H1 (cell line): ENCODE measurements around the gene DENND2A. TPM values are rescaled to one million over a fixed set of nuclear protein-coding genes. Genes with fewer than 3 reads are reported as not detected.

ENCODE experiments used
- CTCF ChIA-PET: fragments of 300-600 bp; sonication (Branson Sonifier 250); formaldehyde crosslinking; loops from one replicate; lab custom pipeline; 2021; ENCODE audit not compliant: partially characterized antibody; lab: Charles Lee
- POLR2A ChIA-PET: fragments of 300-600 bp; sonication (Branson Sonifier 250); formaldehyde crosslinking; loops from one replicate; lab custom pipeline; 2021; ENCODE audit warnings: inconsistent platforms; ENCODE audit not compliant: partially characterized antibody; lab: Charles Lee
- DNase-seq, 2 experiments: peaks; one replicate each; pipeline versions ENCODE4 v3.0.0 to v3.0.0-alpha.2; 2010 to 2022; ENCODE audit warnings: low spot score in 2 of 2, low read depth in 1 of 2, mixed read lengths in 1 of 2
- FAIRE-seq: peaks from 2 replicates; lab custom pipeline; 2011; peaks lifted over from hg19 to GRCh38; lab: Jason Lieb, UNC
- H2AFZ ChIP-seq: 2 replicates; pipeline ENCODE4 v1.8.1; 2012; ENCODE audit warnings: low read length, inconsistent platforms
- H2AK5ac ChIP-seq: 2 replicates; pipeline ENCODE4 v1.6.1; 2013; ENCODE audit warnings: low read depth, low read length
- H2BK120ac ChIP-seq: replicated peaks from 2 replicates; pipeline ENCODE3; 2013; ENCODE audit warnings: low read depth, low read length, inconsistent platforms
- H2BK12ac ChIP-seq: 2 replicates; pipeline ENCODE4 v1.6.1; 2013; ENCODE audit warnings: low read depth, low read length
- H2BK15ac ChIP-seq: 2 replicates; pipeline ENCODE4 v1.6.1; 2013; ENCODE audit warnings: low read length
- H2BK20ac ChIP-seq: 2 replicates; pipeline ENCODE4 v1.6.1; 2013; ENCODE audit warnings: low read length
- H2BK5ac ChIP-seq: 2 replicates; pipeline ENCODE4 v1.6.1; 2013; ENCODE audit warnings: low read depth, low read length
- H3K14ac ChIP-seq: 2 replicates; pipeline ENCODE4 v1.6.1; 2013; ENCODE audit warnings: inconsistent platforms; ENCODE audit not compliant: insufficient read length
- H3K18ac ChIP-seq: 2 replicates; pipeline ENCODE4 v1.6.1; 2013; ENCODE audit warnings: low read length; ENCODE audit errors: extremely low read depth
- H3K23ac ChIP-seq: 2 replicates; pipeline ENCODE4 v1.6.1; 2013; ENCODE audit warnings: inconsistent platforms; ENCODE audit not compliant: insufficient read length
- H3K23me2 ChIP-seq: 2 replicates; pipeline ENCODE4 v1.6.1; 2013; ENCODE audit warnings: low read depth, low read length
- H3K27ac ChIP-seq: 2 replicates; pipeline ENCODE4 v1.6.1; 2011; ENCODE audit warnings: low read depth, low read length, inconsistent platforms
- H3K27me3 ChIP-seq, 4 experiments: replicated peaks in 1 of 4; 1 replicate in 1 of 4; 2 replicates in 3 of 4; pipeline versions ENCODE4 v1.6.1 to v1.8.1; 2011 to 2013; ENCODE audit warnings: low read length in 3 of 4, mild to moderate bottlenecking in 3 of 4, inconsistent platforms in 2 of 4, mixed read lengths in 2 of 4, moderate library complexity in 1 of 4; ENCODE audit not compliant: control insufficient read depth in 3 of 4, insufficient read depth in 3 of 4; ENCODE audit errors: extremely low read depth in 1 of 4
- H3K36me3 ChIP-seq, 4 experiments: 2 replicates each; pipeline versions ENCODE4 v1.6.1 to v1.8.1; 2011 to 2013; ENCODE audit warnings: mild to moderate bottlenecking in 4 of 4, low read length in 3 of 4, moderate library complexity in 2 of 4, control low read depth in 1 of 4, inconsistent platforms in 1 of 4; ENCODE audit not compliant: insufficient read depth in 4 of 4, control insufficient read depth in 2 of 4
- H3K4ac ChIP-seq: replicated peaks from 2 replicates; pipeline ENCODE3; 2013; ENCODE audit warnings: low read length, low read depth, mixed read lengths, inconsistent platforms; ENCODE audit not compliant: insufficient read length
- H3K4me1 ChIP-seq, 4 experiments: replicated peaks in 1 of 4; 1 replicate in 1 of 4; 2 replicates in 3 of 4; pipeline versions ENCODE4 v1.6.1 to v1.8.1; 2011 to 2013; ENCODE audit warnings: low read length in 3 of 4, inconsistent platforms in 2 of 4, mixed read lengths in 1 of 4; ENCODE audit not compliant: insufficient read depth in 4 of 4, control insufficient read depth in 3 of 4
- H3K4me2 ChIP-seq, 2 experiments: 2 replicates each; pipeline versions ENCODE4 v1.6.1 to v1.8.1; 2011 to 2013; ENCODE audit warnings: low read depth in 2 of 2, low read length in 2 of 2, control low read depth in 1 of 2, inconsistent platforms in 1 of 2, mild to moderate bottlenecking in 1 of 2; ENCODE audit not compliant: insufficient read depth in 1 of 2
- H3K4me3 ChIP-seq, 4 experiments: fragments of 200-600, 300-600 bp in 1 of 4; sonication (generic), shearing (Covaris generic), sonication (Bioruptor Twin) in 1 of 4; 2 replicates each; pipeline versions ENCODE4 v1.5.1 to v1.8.1; 2011 to 2016; ENCODE audit warnings: low read length in 4 of 4, low read depth in 3 of 4, control low read depth in 2 of 4, inconsistent platforms in 2 of 4, mild to moderate bottlenecking in 2 of 4, mixed read lengths in 1 of 4, moderate library complexity in 1 of 4; ENCODE audit not compliant: insufficient read depth in 2 of 4; ENCODE audit errors: extremely low read depth in 1 of 4
- H3K56ac ChIP-seq: replicated peaks from 2 replicates; pipeline ENCODE3; 2013; ENCODE audit warnings: low read depth, mild to moderate bottlenecking, mixed read lengths, low read length, inconsistent platforms; ENCODE audit not compliant: insufficient read length
- H3K79me1 ChIP-seq: 2 replicates; pipeline ENCODE4 v1.6.1; 2013; ENCODE audit warnings: low read depth, low read length, control low read depth
- H3K79me2 ChIP-seq, 2 experiments: 2 replicates each; pipeline versions ENCODE4 v1.6.1 to v1.8.1; 2012 to 2013; ENCODE audit warnings: low read length in 2 of 2, mild to moderate bottlenecking in 2 of 2, inconsistent platforms in 1 of 2; ENCODE audit not compliant: insufficient read depth in 2 of 2, control insufficient read depth in 1 of 2
- H3K9ac ChIP-seq, 4 experiments: replicated peaks in 1 of 4; 1 replicate in 1 of 4; 2 replicates in 3 of 4; pipeline versions ENCODE4 v1.6.1 to v1.8.1; 2011 to 2013; ENCODE audit warnings: low read depth in 3 of 4, low read length in 3 of 4, control low read depth in 2 of 4, mild to moderate bottlenecking in 2 of 4, moderate library complexity in 2 of 4, inconsistent platforms in 1 of 4; ENCODE audit errors: extremely low read depth in 1 of 4
- H3K9me3 ChIP-seq, 2 experiments: 2 replicates each; pipeline versions ENCODE4 v1.6.1 to v1.8.1; 2012 to 2013; ENCODE audit warnings: mild to moderate bottlenecking in 2 of 2, moderate library complexity in 2 of 2, control low read depth in 1 of 2, inconsistent platforms in 1 of 2, low read depth in 1 of 2, low read length in 1 of 2, mixed read lengths in 1 of 2; ENCODE audit not compliant: insufficient read depth in 2 of 2
- H4K20me1 ChIP-seq, 2 experiments: replicated peaks in 1 of 2; 2 replicates each; pipeline versions ENCODE3 to v1.8.1; 2011 to 2013; ENCODE audit warnings: inconsistent platforms in 2 of 2, low read length in 2 of 2, mild to moderate bottlenecking in 1 of 2; ENCODE audit not compliant: insufficient read depth in 2 of 2, control insufficient read depth in 1 of 2
- H4K5ac ChIP-seq: 2 replicates; pipeline ENCODE4 v1.6.1; 2013; ENCODE audit warnings: low read length, low read depth, mixed read lengths, inconsistent platforms; ENCODE audit not compliant: insufficient read length
- H4K8ac ChIP-seq: 2 replicates; pipeline ENCODE4 v1.8.0; 2013; ENCODE audit warnings: mild to moderate bottlenecking, moderate library complexity, low read length, inconsistent platforms; ENCODE audit not compliant: insufficient read depth; ENCODE audit errors: extremely low read depth
- H4K91ac ChIP-seq: replicated peaks from 2 replicates; pipeline ENCODE3; 2013; ENCODE audit warnings: low read length, mixed read lengths, inconsistent platforms; ENCODE audit not compliant: insufficient read length
- CREB1 ChIP-seq: IDR thresholded peaks from 2 replicates; pipeline ENCODE4 v1.6.1; 2012; ENCODE audit warnings: inconsistent platforms
- KDM1A ChIP-seq: fragments of 200-600, 300-600 bp; sonication (generic); IDR thresholded peaks from 2 replicates; pipeline ENCODE4 v1.7.1; 2016; ENCODE audit warnings: mild to moderate bottlenecking, low read length, borderline replicate concordance
- KDM5A ChIP-seq: fragments of 200-600 bp; IDR thresholded peaks from 2 replicates; pipeline ENCODE4 v1.7.1; 2012; ENCODE audit warnings: mild to moderate bottlenecking, low read length, inconsistent platforms, mixed read lengths
- POLR2A ChIP-seq, 2 experiments: IDR thresholded peaks; 1 replicate in 1 of 2; 2 replicates in 1 of 2; pipeline ENCODE4 v1.6.1; 2011; ENCODE audit warnings: low read depth in 2 of 2, low read length in 2 of 2, mild to moderate bottlenecking in 2 of 2; ENCODE audit errors: control extremely low read depth in 1 of 2
- RAD21 ChIP-seq, 2 experiments: IDR thresholded peaks in 1 of 2; conservative IDR thresholded peaks in 1 of 2; 2 replicates each; pipeline ENCODE4 v1.6.1; 2011; ENCODE audit warnings: low read depth in 2 of 2, low read length in 2 of 2, improper control_type of control experiment in 1 of 2, inconsistent platforms in 1 of 2, mild to moderate bottlenecking in 1 of 2, moderate library complexity in 1 of 2
- SAP30 ChIP-seq: fragments of 300-600 bp; sonication (generic); IDR thresholded peaks from 2 replicates; pipeline ENCODE4 v1.7.1; 2012; ENCODE audit warnings: low read length, moderate library complexity, mild to moderate bottlenecking, inconsistent platforms; ENCODE audit not compliant: insufficient read depth, insufficient replicate concordance
- SIN3A ChIP-seq, 2 experiments: IDR thresholded peaks in 1 of 2; conservative IDR thresholded peaks in 1 of 2; 2 replicates each; pipeline ENCODE4 v1.6.1; 2011 to 2012; ENCODE audit warnings: low read length in 2 of 2, improper control_type of control experiment in 1 of 2, low read depth in 1 of 2, mild to moderate bottlenecking in 1 of 2
- WGBS, 2 experiments: shearing (Covaris generic) in 1 of 2; methylation state at CpG; one replicate each; pipeline versions ENCODE4 v1.1.6 to v1.1.7; 2013 to 2015; ENCODE audit warnings: low lambda C conversion rate in 2 of 2, mixed read lengths in 2 of 2, inconsistent platforms in 1 of 2, low coverage in 1 of 2, missing lambda C conversion rate in 1 of 2; ENCODE audit not compliant: insufficient replicate concordance in 2 of 2, insufficient coverage in 1 of 2, insufficient read length in 1 of 2; ENCODE audit errors: extremely low coverage in 1 of 2, missing lambda C conversion rate in 1 of 2; 5-methylcytosine and 5-hydroxymethylcytosine counted together
- polyA plus RNA-seq, 7 experiments: library from polyadenylated mRNA; depleted of rRNA in 3 of 7; stranded (reverse) in 5 of 7; unstranded in 2 of 7; fragments of >200 nt in 5 of 7; fragments of 200-250 nt in 2 of 7; gene quantifications; 1 replicate in 5 of 7; 2 replicates in 1 of 7; 4 replicates in 1 of 7; pipeline versions ENCODE4 v1.2.1 to v1.2.3, GENCODE V29; 2011 to 2013; ENCODE audit warnings: missing spikeins in 2 of 7, mixed read lengths in 2 of 7
- total RNA-seq: library from RNA; stranded (reverse); fragmentation: NEBNext Ultra II Directional; extraction: Animal tissue kit (Norgen Biotek cat#: 25700); gene quantifications from 2 replicates; pipeline ENCODE4 v1.2.1, GENCODE V29; 2021
- TF ChIP-seq, protein P1 (sequence below): IDR thresholded peaks from 2 replicates; pipeline ENCODE4 v1.6.1; 2012; ENCODE audit warnings: low read length, inconsistent platforms
- TF ChIP-seq, protein P2 (sequence below): IDR thresholded peaks from 2 replicates; pipeline ENCODE4 v1.6.1; 2011; ENCODE audit warnings: low read depth, mild to moderate bottlenecking, low read length; ENCODE audit not compliant: insufficient read depth

The DENND2A gene
- total and polyA plus RNA-seq, 2 of the 8 experiments (the other 6 are each of a cell fraction or from before 2014, with no cell fraction given): 5.0 to 13.0 TPM

DNA sequence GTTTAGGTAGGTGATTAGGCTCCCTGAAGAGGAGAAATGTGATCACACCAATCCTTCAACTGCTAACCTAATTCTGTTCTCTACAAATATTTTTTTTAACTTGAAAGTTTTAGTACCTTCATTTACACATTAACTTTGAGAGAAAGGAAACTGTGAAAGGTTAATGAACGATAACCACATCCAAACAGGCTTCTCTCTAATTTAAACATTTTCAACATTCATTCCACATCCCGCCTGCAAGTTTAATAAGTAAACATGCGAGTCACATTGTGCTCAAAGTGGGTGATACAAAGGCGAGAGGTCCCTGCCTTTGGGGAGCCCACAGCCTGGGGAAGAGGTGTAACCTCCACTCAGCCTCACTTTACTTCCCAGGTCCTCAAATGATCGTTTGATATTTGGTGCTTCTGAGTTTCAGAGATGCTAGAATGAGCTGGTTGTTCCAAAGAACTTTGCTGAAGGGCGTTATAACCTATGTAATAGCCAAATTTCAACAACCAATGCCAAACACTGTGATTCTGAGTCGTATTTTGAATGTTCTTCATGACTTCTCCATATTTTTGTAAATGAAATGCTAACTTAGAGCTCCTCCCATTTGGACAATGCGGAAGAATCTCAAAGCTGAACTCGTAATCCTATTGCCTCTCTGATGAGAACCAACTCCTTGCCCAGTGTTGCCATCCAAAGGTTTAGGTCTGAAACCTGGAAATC is 47.5 kb downstream of the DENND2A start:
- H3K23ac ChIP-seq: no peak overlapping the region
- H3K79me2 ChIP-seq: no peaks in the 10 kb centered on the region
- 80% methylated on average over 9 of the region's 9 CpGs; no CpG with 5 or more reads in 1 of the 2 experiments for WGBS, 2 experiments
- H2BK5ac ChIP-seq: no peak overlapping the region
- no peak overlapping the region for H3K4ac ChIP-seq
- no peak for FAIRE-seq
- POLR2A ChIA-PET: interaction anchor here (1.0 kb wide), 1 partner anchor 14 kb away, joined by 3 read pairs; no protein-coding TSS in a partner anchor
- no peak overlapping the region for H3K14ac ChIP-seq
- no peak overlapping the region for H3K27ac ChIP-seq
- CTCF ChIA-PET: interaction anchor here (0.6 to 1.4 kb wide), 5 partner anchors 11 to 380 kb away, joined by 3 to 5 read pairs (median 4); no protein-coding TSS in a partner anchor
- H4K91ac ChIP-seq: no peak overlapping the region
- no peak overlapping the region for H2BK120ac ChIP-seq
- no peak overlapping the region for H3K56ac ChIP-seq
- no peak overlapping the region for H3K18ac ChIP-seq
- no peak overlapping the region for H4K5ac ChIP-seq
- no peaks in the 10 kb centered on the region for H3K79me1 ChIP-seq
- H3K4me3 ChIP-seq: no peak overlapping the region
- no peak overlapping the region for H2AK5ac ChIP-seq
- H3K9me3 ChIP-seq: no peaks in the 10 kb centered on the region
- H3K9ac ChIP-seq: no peak overlapping the region
- H3K4me1 ChIP-seq: no peaks in the 10 kb centered on the region; a peak in 1 of 7 replicates
- H2BK15ac ChIP-seq: no peak overlapping the region
- H2BK20ac ChIP-seq: no peak overlapping the region
- no peak overlapping the region for H3K4me2 ChIP-seq
- no peaks in the 10 kb centered on the region for H3K27me3 ChIP-seq
- DNase-seq: no peak
- no peaks in the 10 kb centered on the region for H4K20me1 ChIP-seq
- H2BK12ac ChIP-seq: no peak overlapping the region
- H2AFZ ChIP-seq: no peak overlapping the region
- no peak overlapping the region for H4K8ac ChIP-seq
- H3K36me3 ChIP-seq: no peaks in the 10 kb centered on the region
- no peaks in the 10 kb centered on the region for H3K23me2 ChIP-seq
- no peak for TF ChIP-seq KDM1A
- TF ChIP-seq RAD21 (IDR thresholded peaks at IDR 0.05 in 1 of 2, conservative IDR thresholded peaks at IDR 0.05 in 1 of 2; ENCODE audit: low read depth in 2 of 2, low read length in 2 of 2): no peak
- no peak for TF ChIP-seq SAP30
- TF ChIP-seq, protein P1, sequence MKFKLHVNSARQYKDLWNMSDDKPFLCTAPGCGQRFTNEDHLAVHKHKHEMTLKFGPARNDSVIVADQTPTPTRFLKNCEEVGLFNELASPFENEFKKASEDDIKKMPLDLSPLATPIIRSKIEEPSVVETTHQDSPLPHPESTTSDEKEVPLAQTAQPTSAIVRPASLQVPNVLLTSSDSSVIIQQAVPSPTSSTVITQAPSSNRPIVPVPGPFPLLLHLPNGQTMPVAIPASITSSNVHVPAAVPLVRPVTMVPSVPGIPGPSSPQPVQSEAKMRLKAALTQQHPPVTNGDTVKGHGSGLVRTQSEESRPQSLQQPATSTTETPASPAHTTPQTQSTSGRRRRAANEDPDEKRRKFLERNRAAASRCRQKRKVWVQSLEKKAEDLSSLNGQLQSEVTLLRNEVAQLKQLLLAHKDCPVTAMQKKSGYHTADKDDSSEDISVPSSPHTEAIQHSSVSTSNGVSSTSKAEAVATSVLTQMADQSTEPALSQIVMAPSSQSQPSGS: no peak
- no peak for TF ChIP-seq KDM5A
- no peak for TF ChIP-seq CREB1
- TF ChIP-seq, protein P2, sequence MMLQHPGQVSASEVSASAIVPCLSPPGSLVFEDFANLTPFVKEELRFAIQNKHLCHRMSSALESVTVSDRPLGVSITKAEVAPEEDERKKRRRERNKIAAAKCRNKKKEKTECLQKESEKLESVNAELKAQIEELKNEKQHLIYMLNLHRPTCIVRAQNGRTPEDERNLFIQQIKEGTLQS: no peak
- TF ChIP-seq POLR2A (IDR thresholded peaks at IDR 0.05; ENCODE audit: control extremely low read depth in 1 of 2, low read depth in 2 of 2, low read length in 2 of 2): no peak
- no peak for TF ChIP-seq SIN3A (conservative IDR thresholded peaks at IDR 0.05 in 1 of 2, IDR thresholded peaks at IDR 0.05 in 1 of 2; ENCODE audit: low read depth in 1 of 2, low read length in 2 of 2)
